ENCODE results near the gene ZC2HC1C.
"Not testable (repeated sequence)": the region's sequence is repeated elsewhere in the genome, so short reads cannot be mapped to it uniquely, and the experiment has no call there.

GRCh38 chr14:75067765-75068164, 1.7 kb upstream of the ZC2HC1C start:
- not testable (repeated sequence) for TF ChIP-seq CTCF (IDR thresholded peaks at IDR 0.05; ENCODE audit: insufficient read depth, low read length); POLR2AphosphoS5 (IDR thresholded peaks at IDR 0.05; ENCODE audit: low read depth); REST (IDR thresholded peaks at IDR 0.05; ENCODE audit: insufficient replicate concordance, low read depth); GABPA (IDR thresholded peaks at IDR 0.05; ENCODE audit: low read depth)
